CD4-positive, alpha-beta T cell treated with Interleukin-2 at 100 ng/mL for 4 hours (primary cell): ENCODE measurements around the gene GID8.

ENCODE experiments used
- DNase-seq: peaks from one replicate; pipeline ENCODE4 v3.0.0-alpha.2; 2020; ENCODE audit warnings: low spot score

GID8 gene

DNA sequence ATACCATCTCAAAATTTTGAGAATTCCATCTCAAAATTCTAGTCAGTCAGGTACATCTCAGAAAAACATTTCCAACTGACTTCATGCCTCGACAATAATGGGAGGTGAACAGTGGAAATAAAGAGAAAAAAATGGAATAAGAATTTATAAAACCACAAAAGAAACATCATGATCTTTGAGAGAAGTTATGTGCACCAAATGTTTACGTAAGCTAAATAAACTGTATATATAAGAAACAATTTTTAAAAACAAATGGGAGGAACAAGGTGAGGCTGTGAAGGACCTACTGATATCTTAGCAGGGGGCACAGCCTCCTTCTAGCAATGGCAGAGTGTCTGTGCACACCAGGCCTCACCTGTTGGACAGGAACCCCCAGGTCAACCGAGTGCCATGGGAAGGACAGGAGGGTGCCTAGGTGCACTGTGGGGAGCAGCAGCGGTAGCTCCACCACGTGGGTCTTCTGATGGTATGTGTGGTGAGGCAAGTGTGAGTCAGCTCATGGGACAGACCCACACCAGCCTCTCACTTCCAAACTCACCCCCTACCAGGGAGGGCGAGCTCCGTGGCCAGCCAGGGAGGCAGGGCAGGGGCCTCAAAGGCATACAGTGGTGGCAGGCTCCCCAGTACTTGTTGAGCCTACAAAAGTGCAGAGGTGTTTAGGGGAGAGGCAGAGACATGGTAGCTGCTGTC, 34.9 kb upstream of the GID8 start:
- no peak for DNase-seq

DNA sequence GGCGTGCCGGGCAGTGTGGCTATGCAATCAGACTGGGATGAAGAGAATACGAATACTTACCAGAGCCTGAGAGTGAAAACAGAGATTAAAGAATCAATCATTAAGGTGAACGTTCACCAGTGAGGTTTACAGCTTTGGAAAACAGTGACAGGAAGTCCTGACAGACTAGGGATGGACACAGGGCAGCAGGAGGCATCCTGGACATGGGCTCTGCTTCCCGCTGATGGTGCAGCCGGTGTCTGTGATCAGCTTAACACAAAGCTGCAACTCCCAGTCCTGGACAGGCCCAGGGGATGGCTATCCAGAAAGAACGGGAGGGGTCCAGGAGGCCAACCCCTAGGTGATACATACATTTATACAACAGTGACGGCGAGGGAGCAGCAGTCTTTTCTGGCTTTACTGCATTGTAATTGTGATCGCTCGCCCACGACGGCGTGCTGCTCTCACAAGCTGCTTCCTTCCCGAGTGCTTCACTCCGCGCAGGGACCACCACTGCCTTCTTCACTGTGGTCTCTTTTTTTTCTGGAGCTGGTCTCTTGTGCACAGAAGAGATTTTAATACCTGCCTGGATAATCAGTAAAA, 32.3 kb upstream of the GID8 start:
- DNase-seq = no peak

DNA sequence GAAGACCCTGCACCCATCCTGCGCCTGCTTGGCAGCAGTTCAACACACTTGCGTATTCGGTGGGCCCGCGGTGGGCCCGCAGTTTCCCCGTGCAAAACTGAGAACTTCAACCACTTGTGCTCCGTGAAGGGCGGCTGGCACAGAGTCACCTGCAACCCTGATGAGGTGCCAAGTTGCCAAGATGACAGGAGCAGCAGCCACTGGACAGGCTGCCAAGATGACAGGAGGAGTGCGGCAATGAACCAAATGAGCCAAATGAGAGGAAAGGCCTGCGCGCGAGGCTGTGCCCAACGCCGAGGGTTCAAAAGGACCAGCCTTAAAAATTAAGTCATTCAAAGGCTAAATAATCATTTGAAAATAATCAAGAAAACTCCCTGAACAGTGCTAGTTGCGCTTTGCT, 31.7 kb upstream of the GID8 start:
- DNase-seq = no peak

DNA sequence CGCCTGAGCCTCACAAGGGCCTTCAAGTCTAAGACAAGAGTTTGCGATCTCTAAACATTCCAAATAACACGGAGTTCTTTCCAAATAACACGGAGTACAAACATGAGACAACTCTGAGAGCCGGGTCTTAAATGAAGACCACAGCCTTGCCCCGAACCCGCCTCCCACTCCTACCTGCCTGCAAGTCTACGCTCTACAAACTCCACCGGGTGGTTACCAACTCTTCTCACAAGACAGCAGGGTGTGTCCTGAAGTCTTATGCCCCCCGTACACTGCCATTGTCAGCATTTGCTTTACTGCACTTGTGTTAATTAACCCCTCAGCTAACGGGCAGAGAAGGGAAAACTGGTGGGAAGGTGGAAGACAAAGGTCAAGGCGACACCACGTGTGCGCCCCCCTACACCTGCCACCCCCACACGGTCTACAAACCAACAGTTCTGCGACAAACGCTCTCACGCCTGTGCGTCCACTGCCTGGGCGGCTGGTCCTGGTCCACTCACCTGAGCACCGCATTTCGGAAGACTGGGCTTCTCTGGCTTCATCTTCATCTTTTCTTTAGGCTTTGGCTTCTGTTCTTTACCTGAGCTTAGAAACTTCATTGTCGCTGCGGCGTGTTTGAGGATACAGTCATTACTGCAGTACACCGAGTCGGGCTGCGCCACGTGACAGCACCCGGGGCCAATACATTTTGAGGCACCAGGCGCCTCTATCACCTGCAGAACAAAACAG, 31.1 kb upstream of the GID8 start:
- DNase-seq = no peak

DNA sequence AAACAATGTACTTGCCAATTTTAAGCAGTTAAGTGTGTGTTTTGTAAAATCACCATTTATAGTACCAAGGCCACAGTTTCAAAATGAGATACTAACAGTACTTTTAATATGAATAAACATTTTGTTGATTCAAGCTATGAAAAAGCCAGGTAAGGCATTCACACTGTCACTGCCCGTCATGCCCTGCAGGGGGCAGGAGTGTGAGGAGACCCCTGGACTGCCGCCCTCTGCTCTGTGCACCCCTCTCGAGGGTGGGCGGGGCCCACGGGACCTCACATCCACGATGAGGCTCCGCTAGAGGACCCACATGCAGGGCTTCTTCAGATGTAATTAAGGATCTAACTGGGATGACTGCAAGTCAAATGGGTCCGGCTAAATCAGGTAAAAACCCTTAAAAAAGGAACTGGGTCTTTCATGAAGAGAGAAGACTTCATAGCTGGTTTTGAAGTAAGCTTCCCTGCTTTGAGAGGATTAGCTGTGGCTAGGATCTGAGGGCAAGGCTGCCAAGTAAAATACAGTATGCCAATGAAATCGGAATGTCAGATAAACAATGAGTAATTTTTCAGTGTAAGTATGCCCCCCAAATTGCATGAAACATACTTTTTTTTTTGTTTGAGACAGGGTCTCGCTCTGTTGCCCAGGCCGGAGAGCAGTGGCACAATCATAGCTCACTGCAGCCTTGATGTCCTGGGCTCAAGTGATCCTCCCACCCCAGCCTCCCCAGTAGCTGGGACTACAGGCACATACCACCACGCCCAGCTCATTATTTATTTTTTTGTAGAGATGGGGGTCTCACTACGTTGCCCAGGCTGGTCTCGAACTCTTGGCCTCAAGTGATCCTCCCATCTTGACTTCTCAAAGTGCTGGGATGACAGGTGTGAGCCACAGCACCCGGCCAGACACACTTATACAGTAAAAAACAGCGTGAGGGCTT, 30.3 kb upstream of the GID8 start:
- DNase-seq = peak; percentile 34

DNA sequence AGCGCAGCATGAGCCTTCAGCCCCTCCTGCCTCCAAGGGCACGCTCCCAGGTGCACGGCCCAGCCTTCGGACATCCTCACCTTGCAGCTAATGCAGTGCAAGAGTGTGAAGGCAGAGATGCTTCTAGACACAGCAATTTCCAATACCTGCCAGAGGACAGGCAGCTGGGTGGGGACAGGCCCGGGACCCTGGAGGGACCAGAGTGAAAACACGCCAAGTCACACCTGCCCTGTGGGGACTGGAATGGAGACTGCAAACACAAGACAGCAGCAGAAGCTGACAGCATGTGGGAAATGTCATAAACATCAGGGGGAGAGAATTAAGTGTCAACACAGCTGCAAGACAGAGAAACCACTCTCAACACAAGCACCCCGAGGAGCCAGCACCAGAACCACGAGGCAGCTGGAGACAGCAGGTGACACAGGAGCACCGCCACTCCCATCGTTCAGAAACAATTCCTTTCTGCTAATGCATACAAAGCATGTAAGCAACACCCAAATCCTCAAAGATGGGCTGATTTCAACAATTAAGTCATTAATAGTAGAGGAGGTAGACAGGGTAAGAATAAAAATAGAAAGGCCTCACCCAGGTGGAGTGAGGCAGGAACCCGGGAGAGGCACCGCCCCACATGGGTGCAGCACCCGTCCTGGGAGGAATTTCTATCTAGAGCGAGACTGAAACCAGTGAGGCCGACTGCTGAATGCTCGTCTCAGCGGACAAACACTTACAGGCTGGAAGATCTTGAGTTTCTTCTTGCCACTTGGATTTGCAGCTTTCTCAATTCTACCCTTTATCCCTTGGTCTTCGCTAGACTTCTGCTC, 28.8 kb upstream of the GID8 start:
- DNase-seq = no peak

DNA sequence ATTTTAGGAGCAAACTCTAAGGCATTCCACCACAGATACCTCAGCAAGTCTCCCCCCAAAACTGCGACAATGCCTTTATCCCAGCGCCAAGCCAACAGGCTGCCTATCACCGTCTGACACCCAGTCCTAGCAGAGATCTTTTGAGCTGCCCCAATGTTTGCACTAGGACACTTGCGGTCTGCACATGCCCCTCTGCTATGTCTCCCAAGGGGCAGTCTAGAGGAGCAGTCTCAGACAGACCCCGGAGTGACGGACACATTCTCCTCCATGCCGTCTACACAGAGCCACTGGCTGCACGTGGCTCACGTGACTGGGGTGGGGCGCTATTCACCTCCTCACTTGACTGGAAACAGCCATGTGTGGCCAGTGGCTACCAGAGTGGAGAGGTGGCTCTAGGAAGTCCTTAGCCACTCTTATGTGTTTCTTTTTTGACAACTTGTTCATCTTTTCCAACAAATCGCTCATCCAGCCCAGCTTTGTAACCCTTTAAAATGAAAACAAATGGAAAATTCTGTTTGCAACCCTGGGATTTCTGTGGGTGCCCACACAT, 27.7 kb upstream of the GID8 start:
- no peak for DNase-seq

DNA sequence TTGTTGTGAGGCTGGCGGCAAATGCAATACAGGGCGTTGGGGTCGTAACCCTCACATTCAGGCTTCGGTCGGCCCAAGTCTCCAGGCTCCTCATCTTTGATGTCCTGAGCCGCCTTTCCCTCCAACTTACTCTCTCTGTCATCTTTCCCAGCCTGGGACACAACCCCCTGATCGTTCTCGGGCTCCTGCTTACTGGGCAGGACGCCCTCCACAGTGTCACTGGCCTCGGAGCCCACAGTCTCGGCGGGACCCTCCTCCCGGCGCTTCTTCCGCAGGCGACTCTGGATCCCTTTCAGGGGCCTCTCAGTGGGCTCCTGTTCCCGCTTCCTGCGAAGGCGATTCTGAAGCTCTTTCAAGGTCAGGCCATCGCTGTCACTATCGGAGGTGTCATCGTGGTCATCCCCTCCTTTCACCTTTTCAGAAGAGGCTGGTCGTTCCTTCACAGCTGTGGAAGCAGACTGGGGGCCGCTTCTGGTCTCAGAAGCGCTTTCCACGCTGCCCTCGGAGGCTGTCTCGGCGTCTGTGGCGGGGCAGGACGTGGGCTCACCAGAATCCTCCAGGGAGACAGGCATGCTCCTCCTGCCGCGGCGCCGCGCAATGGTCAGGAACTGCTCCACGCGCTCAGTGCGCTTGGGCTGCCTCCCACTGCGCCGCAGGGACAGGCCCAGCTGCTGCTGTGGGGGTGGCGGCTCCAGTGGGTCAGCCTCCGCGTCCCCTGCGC, 27.0 kb upstream of the GID8 start:
- DNase-seq = no peak

DNA sequence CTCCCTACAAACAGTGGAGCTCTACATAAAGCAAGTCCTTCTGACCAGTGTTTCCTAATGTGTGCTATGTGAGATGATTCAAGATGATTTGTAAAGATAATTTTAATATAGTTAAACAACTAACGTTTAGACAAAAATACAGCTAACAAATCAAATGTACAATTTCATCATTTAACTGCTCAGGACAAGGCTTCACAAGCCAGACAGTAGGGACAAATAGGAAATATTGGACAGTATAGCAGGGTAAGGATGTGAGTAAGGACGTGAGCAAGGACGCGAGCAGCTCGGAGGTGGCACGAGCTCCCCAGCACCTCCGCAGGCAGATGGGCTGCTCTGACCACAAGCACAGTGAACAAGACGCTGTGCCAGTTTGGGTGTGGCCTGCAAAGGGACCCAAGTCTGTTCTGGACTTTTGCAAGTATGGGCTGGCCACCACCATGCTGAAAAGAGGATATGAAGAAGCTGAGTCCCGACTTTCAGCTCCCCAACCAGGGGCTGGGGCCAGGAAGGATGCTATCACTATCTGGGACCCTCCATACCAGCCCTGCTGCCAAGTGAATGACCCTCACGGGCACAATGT, 26.2 kb upstream of the GID8 start:
- DNase-seq = no peak

DNA sequence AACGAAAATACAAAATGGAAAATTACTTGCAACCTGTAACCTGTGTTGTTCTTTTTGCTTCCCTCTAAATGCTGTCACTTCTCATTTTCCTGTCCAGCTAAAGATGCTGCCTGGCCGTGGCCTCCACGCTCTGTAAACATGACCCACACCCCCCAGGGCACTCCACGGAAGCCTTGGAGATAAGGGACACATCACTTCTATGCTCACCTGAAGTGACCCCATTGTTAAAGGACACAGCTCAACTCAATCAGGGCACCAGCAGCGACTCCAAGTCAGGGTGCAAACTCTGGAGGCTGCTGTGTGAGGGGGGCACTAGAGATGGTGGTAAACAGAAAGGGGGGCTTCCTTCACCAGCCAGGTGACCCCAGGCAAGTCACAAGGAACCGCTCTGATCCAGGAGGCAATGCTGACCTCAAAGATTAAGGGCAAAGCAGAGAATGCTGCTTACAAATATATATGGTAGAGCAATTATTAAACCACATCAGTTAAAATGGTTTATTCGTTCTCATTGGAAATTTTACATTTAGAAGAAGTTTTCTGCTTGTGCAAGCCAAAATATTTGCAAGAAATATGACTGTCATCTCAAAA, 24.8 kb upstream of the GID8 start:
- DNase-seq = no peak

DNA sequence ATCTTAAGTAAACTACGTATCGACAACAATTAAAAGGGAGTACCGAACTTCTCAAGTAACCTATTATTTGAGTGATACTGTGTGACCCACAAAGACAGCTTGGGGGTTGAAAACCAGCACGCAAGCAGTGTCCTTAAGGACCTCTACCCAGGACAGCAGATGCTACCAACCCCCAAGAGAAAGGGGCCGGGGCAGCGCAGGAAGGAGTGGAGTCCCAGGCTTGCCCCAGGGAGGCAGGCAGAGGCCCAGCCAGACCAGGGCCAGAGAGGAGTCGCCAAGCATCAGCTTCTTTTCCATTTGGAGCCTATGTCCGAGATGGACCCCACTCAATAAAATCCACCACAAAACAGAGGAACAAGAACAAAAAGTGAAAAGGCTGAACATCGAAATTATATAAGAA, 23.5 kb upstream of the GID8 start:
- DNase-seq = no peak

DNA sequence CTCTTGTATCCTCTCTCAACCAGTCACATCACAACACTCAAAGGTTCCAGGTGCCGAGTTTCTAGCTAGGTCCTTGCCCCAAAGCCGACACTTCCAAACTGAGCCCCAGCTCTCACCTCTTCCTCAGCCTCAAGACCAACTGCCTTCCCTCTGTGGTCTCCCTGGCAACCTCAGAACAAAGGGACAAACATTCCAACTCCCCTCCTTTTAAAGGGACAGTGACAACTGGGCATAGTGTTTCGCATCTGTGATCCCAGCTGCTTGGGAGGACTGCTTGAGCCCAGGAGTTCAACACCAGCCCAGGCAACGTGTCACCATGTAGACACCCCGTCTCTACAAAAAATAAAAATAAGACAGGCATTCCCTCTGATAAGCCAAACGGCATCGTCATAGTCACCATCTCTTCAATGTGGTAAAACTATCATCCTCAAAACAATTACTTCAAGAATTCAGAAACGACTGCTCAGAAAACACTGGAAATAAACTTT, 22.9 kb upstream of the GID8 start:
- DNase-seq = no peak

DNA sequence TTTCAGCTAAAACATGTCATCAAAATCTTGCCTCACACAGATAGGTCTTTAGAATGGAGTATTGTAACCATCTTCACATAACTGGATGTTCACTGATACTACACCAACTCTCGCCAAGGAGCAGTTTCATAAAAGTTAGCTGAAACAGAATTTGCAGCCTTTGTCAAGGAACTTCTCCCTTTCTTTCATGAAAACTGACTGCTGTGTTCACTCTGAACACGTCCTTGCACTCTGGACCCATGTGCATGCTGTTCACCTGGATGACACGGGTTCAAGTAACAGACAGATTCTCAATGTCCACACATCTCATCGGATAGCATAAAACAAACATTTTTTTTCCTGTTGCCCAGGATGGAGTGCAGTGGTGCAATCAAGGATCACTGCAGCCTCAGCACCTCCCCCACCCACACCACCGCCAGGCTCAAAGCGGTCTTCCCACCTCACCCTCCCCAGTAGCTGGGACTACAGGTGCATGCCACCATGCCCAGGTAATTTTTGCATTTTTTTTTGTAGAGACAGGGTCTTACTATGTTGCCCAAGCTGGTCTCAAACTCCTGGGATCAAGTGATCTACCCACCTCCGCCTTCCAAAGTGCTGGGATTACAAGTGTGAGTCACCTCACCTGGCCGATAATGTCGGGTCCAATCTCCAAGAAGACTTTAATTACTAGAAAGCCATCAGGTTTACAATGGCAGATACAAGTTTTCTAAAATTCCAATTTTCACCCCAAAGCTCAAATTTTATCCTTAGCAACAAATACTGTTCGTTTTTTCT, 21.1 kb upstream of the GID8 start:
- DNase-seq = no peak

DNA sequence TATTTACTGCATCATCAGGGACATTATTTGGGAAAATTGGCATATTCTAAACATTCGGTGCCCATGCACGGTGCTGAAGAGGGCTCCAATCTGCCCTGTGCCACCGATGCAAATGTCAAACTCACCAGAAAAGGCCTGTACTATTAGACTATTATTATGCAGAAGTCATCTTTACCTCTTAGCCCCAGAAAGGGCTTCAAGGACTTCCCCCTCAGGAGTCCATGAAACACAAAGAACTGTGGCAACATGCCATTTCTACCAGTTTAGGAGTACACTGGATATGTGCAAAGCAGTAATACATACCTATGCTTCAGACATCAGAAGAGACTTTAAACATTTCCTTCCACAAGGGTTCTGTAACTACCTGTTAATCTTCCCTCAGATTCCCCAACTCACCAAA, 20.2 kb upstream of the GID8 start:
- no peak for DNase-seq

DNA sequence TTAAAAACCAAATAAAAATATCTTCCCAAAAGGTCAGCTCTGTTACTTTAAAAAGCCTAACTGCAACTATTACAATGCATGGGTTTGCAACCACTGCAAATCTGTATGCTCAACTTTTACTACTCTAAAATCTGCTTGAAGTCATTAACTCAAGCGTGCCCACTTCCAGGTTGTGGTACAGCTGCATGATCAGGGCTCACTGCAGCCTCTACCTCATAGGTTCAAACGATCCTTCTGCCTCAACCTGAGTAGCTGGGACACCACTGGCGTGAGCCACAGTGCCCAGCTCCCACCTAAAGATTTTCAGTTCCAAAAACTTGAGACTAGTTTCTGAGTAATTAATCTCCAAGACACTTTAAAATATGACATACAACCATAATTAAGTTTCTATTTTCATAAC, 19.8 kb upstream of the GID8 start:
- peak; percentile 62 for DNase-seq

DNA sequence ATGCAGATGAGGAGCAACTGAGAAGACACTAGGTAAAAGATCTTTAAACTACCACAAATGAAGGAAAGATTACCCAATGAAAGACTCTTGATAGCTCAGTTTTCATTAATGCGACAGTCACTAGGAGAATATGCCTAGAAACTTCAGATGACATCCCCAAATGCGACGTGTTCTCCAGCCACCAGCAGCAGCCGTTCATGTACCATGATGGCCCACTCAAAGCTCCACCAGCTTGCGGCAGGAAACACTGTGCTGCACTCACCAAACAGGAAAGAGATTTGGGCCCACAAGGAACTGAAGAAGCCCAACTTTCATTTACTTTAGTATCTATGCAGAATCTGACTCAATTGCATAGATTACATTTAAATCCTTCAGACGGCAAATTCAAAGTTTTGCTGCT, 19.1 kb upstream of the GID8 start:
- peak; percentile 59 for DNase-seq

DNA sequence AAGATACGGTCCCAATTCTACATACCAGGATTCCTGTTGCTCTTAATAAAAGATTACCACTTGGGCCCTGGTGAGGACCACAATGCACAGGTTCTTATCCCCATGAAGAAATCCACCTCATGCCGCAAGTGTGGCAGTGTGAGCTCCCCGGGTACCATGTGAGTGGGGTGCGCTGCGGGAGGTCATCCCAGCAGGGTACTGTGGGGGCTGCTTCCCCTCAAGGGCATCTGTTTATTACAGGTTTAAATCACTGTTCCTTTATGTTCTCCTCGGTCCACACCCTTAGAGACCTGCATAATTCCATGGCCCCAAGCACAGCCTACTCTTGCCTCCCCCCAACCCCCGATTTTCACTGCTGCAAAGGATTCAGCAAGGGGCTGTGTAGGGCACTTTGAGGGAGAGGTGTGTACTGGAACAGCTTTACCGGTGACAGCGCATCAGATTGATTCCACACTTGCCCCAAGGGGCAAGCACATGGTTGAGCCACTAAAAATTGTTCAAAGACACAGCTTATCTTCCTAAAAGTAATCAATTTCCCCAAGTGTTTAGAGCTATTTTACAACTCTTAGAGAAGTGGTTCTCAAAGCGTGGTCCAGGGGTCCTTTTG, 17.8 kb upstream of the GID8 start:
- DNase-seq = no peak

DNA sequence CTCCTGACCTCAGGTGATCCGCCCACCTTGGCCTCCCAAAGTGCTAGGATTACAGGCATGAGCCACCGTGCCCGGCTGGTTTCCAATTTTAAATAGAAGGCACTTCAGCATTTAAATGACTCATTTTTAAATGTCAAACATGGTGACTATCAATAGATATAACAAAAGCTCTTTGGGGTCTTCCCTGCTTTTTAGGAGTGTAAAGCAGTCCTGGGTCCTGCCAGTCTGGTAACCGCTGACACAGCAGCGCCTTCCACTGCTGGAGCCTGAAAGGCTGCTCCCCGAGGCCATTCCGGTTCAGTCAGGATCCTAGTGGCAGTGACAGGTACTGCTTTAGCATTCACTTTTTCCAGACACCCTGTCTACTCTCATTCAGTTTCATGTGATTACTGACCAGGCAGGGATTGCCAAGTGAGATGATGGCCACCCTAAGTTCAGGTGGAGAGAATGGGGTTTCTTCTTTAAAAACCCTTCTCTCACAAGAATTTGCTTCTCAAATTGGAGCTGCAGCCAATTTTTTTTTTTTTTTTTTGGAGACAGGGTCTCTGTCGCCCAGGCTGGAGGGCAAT, 16.7 kb upstream of the GID8 start:
- DNase-seq = peak; percentile 69
